ENCODE data around the gene CDHR2. TPM values are rescaled to one million over a fixed set of nuclear protein-coding genes. Genes with fewer than 3 reads are reported as not detected.

CDHR2 gene
- total and polyA plus RNA-seq, 2 of the 13 experiments (the other 11 are each of a cell fraction or from before 2014, with no cell fraction given) = 17.9 to 20.9 TPM

GRCh38 chr5:176593273-176593869, 44.2 kb downstream of the CDHR2 start:
- 97% methylated on average over 10 of the region's 12 CpGs for WGBS (ENCODE audit: low lambda C conversion rate)
- H3K9me3 ChIP-seq (ENCODE audit: low read length) = no peaks in the 10 kb centered on the region; the same call in 1 of the 2 replicates
- H3K27ac ChIP-seq (ENCODE audit: extremely low read length, insufficient read depth, low read length) = no peak overlapping the region
- no peak for FAIRE-seq
- no peaks in the 10 kb centered on the region for H3K4me1 ChIP-seq (ENCODE audit: insufficient read depth, low read length)
- H3K36me3 ChIP-seq (replicated peaks in 1 of 2; ENCODE audit: control insufficient read depth in 1 of 2, insufficient read depth in 2 of 2, low read length in 2 of 2) = peaks cover 0 to 13% of the 10 kb centered on the region in 2 experiments; a peak in 1 of 5 replicates
- in situ Hi-C loops (cut with HindIII; ENCODE audit: extremely low pct_ligation_motif_present, low pct_unique_long_range_greater_than_20kb) (loop anchor here (25.0 kb wide), 1 partner anchor 856 kb away; no protein-coding TSS in a partner anchor), intact Hi-C loops (cut with micrococcal nuclease; ENCODE audit: unreplicated experiment) (no loop called here)
- no peak overlapping the region for H3K9ac ChIP-seq (ENCODE audit: insufficient read depth, low read depth, low read length)
- no peak for ATAC-seq
- H3K79me2 ChIP-seq (ENCODE audit: insufficient read depth, low read length) = no peaks in the 10 kb centered on the region
- no peak for DNase-seq (ENCODE audit: low spot score)
- no peak overlapping the region for H3K4me2 ChIP-seq (ENCODE audit: low read depth, low read length)
- ChIA-PET POLR2A (no interaction called here), CTCF (ENCODE audit: low intra/inter-chr PET ratio, low total read pairs) (no interaction called here)
- no TSS peak for BruUV-seq (replicated peaks)
- no peak for TF ChIP-seq PRPF4 (IDR thresholded peaks at IDR 0.05; ENCODE audit: low read depth, low read length, poor library complexity, severe bottlenecking)
- no peak for TF ChIP-seq ZFP36 (IDR thresholded peaks at IDR 0.05; ENCODE audit: borderline replicate concordance, low read depth, low read length, partially characterized antibody)
- no peak for TF ChIP-seq AGO2 (optimal IDR thresholded peaks at IDR 0.05; ENCODE audit: low read depth, low read length)
- no peak for TF ChIP-seq SRY (CRISPR knock-in tag; IDR thresholded peaks at IDR 0.05)
- TF ChIP-seq SUZ12 (IDR thresholded peaks at IDR 0.05; ENCODE audit: low read depth, low read length) = no peak
- no peak for TF ChIP-seq TEAD2 (CRISPR knock-in tag; IDR thresholded peaks at IDR 0.05)
- no peak for TF ChIP-seq NCOR1 (IDR thresholded peaks at IDR 0.05; ENCODE audit: borderline replicate concordance, low read length)
- TF ChIP-seq ZNF282 (IDR thresholded peaks at IDR 0.05; ENCODE audit: partially characterized antibody) = no peak
- TF ChIP-seq NFE2L1 (CRISPR knock-in tag; IDR thresholded peaks at IDR 0.05; ENCODE audit: borderline replicate concordance) = no peak
- no peak for TF ChIP-seq ZNF766 (CRISPR knock-in tag; IDR thresholded peaks at IDR 0.05; ENCODE audit: borderline replicate concordance)
- TF ChIP-seq ASH2L (IDR thresholded peaks at IDR 0.05; ENCODE audit: insufficient read length, low read depth, low read length) = no peak
- TF ChIP-seq CREBL2 (CRISPR knock-in tag; IDR thresholded peaks at IDR 0.05; ENCODE audit: borderline replicate concordance) = no peak
- no peak for TF ChIP-seq REL (CRISPR knock-in tag; conservative IDR thresholded peaks at IDR 0.05)
- TF ChIP-seq KLF13 (CRISPR knock-in tag; IDR thresholded peaks at IDR 0.05) = no peak
- TF ChIP-seq ZBTB26 (CRISPR knock-in tag; IDR thresholded peaks at IDR 0.05; ENCODE audit: borderline replicate concordance) = no peak
- H3K27me3 ChIP-seq (ENCODE audit: control insufficient read depth in 1 of 2, insufficient read depth in 2 of 2, low read length in 2 of 2) = no peaks in the 10 kb centered on the region; a peak in 1 of 5 replicates
- H3K4me3 ChIP-seq (replicated peaks in 1 of 3; ENCODE audit: insufficient read depth in 1 of 3, low read depth in 2 of 3, low read length in 3 of 3) = no peak overlapping the region
- H4K20me1 ChIP-seq (ENCODE audit: insufficient read depth, low read length) = no peaks in the 10 kb centered on the region
- H2AFZ ChIP-seq (ENCODE audit: low read length) = no peak overlapping the region

Data from HepG2 (cell line).